Loucy (cell line): ENCODE measurements around the gene SLC25A13.

Experiments used
- H2AFZ ChIP-seq: fragments of 200-600 bp; sonication (generic); 2 replicates; pipeline ENCODE4 v1.6.0; 2016; ENCODE audit warnings: antibody characterized with exemption, mild to moderate bottlenecking, low read length, moderate library complexity
- H3F3A ChIP-seq: fragments of 200-600 bp; 2 replicates; pipeline ENCODE4 v1.6.0; 2016; ENCODE audit warnings: antibody characterized with exemption, low read depth, mild to moderate bottlenecking
- H3K27me3 ChIP-seq: fragments of 200-600 bp; sonication (generic); 2 replicates; pipeline ENCODE4 v1.6.1; 2014; ENCODE audit warnings: low read length, mild to moderate bottlenecking; ENCODE audit not compliant: insufficient read depth, poor library complexity, severe bottlenecking
- H3K36me3 ChIP-seq: fragments of 200-600 bp; sonication (generic); 2 replicates; pipeline ENCODE4 v1.6.1; 2016; ENCODE audit warnings: low read length; ENCODE audit not compliant: insufficient read depth
- H3K4me1 ChIP-seq: fragments of 200-600 bp; sonication (generic); 2 replicates; pipeline ENCODE4 v1.5.1; 2014; ENCODE audit warnings: low read length, mild to moderate bottlenecking; ENCODE audit not compliant: insufficient read depth, poor library complexity, severe bottlenecking
- H3K4me2 ChIP-seq: fragments of 200-600 bp; sonication (generic); 2 replicates; pipeline ENCODE4 v1.6.0; 2014; ENCODE audit warnings: antibody characterized with exemption, low read length, low read depth, mild to moderate bottlenecking; ENCODE audit not compliant: poor library complexity, severe bottlenecking
- H3K4me3 ChIP-seq: fragments of 200-600 bp; sonication (generic); 2 replicates; pipeline ENCODE4 v1.5.1; 2014; ENCODE audit warnings: low read length, mild to moderate bottlenecking, mixed read lengths; ENCODE audit not compliant: poor library complexity, severe bottlenecking
- H3K79me2 ChIP-seq: fragments of 200-600 bp; sonication (generic); 2 replicates; pipeline ENCODE4 v1.6.1; 2014; ENCODE audit warnings: low read length; ENCODE audit not compliant: insufficient read depth
- H3K9ac ChIP-seq: fragments of 200-600 bp; sonication (generic); 2 replicates; pipeline ENCODE4 v1.6.0; 2014; ENCODE audit warnings: mild to moderate bottlenecking, low read depth, low read length, moderate library complexity; ENCODE audit not compliant: poor library complexity, severe bottlenecking
- H3K9me2 ChIP-seq: fragments of 200-600 bp; sonication (generic); replicated peaks from 2 replicates; pipeline ENCODE4 v1.6.1; 2016; ENCODE audit warnings: low read depth, low read length, mixed read lengths
- H3K9me3 ChIP-seq: fragments of 200-600 bp; sonication (generic); 2 replicates; pipeline ENCODE4 v1.6.1; 2014; ENCODE audit warnings: mild to moderate bottlenecking, antibody characterized with exemption, low read length, low read depth; ENCODE audit not compliant: insufficient read depth
- H4K20me1 ChIP-seq: fragments of 200-600 bp; sonication (generic); 2 replicates; pipeline ENCODE4 v1.6.0; 2014; ENCODE audit warnings: antibody characterized with exemption, low read length, mild to moderate bottlenecking; ENCODE audit not compliant: insufficient read depth, poor library complexity, severe bottlenecking
- EZH2phosphoT487 ChIP-seq: fragments of 200-600 bp; IDR thresholded peaks from 2 replicates; pipeline ENCODE4 v1.6.1; 2018; ENCODE audit warnings: antibody characterized with exemption, mild to moderate bottlenecking, moderate library complexity, borderline replicate concordance
- TF ChIP-seq, protein P1 (sequence below): fragments of 200-600 bp; sonication (generic); conservative IDR thresholded peaks from 2 replicates; pipeline ENCODE4 v1.5.1; 2014; ENCODE audit warnings: mild to moderate bottlenecking, antibody characterized with exemption, low read length

Gene SLC25A13

GRCh38 chr7:96310110-96310509 lies 11.8 kb downstream of the SLC25A13 start:
- no peaks in the 10 kb centered on the region for H3K9me2 ChIP-seq
- H3K9me3 ChIP-seq = no peaks in the 10 kb centered on the region
- H3K79me2 ChIP-seq = peaks cover 83% of the 10 kb centered on the region
- no peak overlapping the region for H3K4me3 ChIP-seq
- no peaks in the 10 kb centered on the region for H3F3A ChIP-seq
- H3K9ac ChIP-seq = no peak overlapping the region
- H3K36me3 ChIP-seq = no peaks in the 10 kb centered on the region; the same call in 1 of the 2 replicates
- no peaks in the 10 kb centered on the region for H3K27me3 ChIP-seq
- H4K20me1 ChIP-seq = peaks cover 41% of the 10 kb centered on the region
- TF ChIP-seq, protein P1, sequence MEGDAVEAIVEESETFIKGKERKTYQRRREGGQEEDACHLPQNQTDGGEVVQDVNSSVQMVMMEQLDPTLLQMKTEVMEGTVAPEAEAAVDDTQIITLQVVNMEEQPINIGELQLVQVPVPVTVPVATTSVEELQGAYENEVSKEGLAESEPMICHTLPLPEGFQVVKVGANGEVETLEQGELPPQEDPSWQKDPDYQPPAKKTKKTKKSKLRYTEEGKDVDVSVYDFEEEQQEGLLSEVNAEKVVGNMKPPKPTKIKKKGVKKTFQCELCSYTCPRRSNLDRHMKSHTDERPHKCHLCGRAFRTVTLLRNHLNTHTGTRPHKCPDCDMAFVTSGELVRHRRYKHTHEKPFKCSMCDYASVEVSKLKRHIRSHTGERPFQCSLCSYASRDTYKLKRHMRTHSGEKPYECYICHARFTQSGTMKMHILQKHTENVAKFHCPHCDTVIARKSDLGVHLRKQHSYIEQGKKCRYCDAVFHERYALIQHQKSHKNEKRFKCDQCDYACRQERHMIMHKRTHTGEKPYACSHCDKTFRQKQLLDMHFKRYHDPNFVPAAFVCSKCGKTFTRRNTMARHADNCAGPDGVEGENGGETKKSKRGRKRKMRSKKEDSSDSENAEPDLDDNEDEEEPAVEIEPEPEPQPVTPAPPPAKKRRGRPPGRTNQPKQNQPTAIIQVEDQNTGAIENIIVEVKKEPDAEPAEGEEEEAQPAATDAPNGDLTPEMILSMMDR = no peak
- no peak for TF ChIP-seq EZH2phosphoT487
- no peak overlapping the region for H3K4me2 ChIP-seq
- H2AFZ ChIP-seq = no peak overlapping the region
- peaks cover 70% of the 10 kb centered on the region for H3K4me1 ChIP-seq

DNA sequence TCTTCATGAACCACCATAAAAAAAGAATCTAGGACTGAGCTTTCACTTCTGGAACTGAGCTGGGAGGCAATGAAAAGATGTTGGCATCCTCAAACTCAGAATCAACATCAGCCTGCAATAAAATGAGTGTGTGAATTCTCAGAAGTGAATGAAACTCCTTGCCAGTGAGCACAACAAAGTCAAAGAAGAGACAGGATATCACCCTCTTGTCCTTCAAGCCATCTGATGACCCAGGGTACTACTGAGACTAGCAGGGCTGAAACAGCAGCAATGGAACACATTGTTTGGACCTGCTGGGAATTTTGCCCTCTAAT lies 13.0 kb downstream of the SLC25A13 start:
- no peak overlapping the region for H3K4me2 ChIP-seq
- H4K20me1 ChIP-seq = peaks cover 48% of the 10 kb centered on the region
- TF ChIP-seq, protein P1 = no peak
- no peak for TF ChIP-seq EZH2phosphoT487
- H3K9ac ChIP-seq = no peak overlapping the region
- H3K9me3 ChIP-seq = no peaks in the 10 kb centered on the region
- no peaks in the 10 kb centered on the region for H3K27me3 ChIP-seq
- no peak overlapping the region for H2AFZ ChIP-seq
- no peaks in the 10 kb centered on the region for H3K9me2 ChIP-seq
- peaks cover 71% of the 10 kb centered on the region for H3K4me1 ChIP-seq
- H3K36me3 ChIP-seq = no peaks in the 10 kb centered on the region; the same call in 1 of the 2 replicates
- no peak overlapping the region for H3K4me3 ChIP-seq
- peaks cover 79% of the 10 kb centered on the region for H3K79me2 ChIP-seq
- H3F3A ChIP-seq = peaks cover 6% of the 10 kb centered on the region

GRCh38 chr7:96308253-96308949 lies 13.5 kb downstream of the SLC25A13 start:
- no peaks in the 10 kb centered on the region for H3K9me2 ChIP-seq
- H3K4me1 ChIP-seq = peaks cover 74% of the 10 kb centered on the region
- no peak overlapping the region for H3K9ac ChIP-seq
- TF ChIP-seq EZH2phosphoT487 = no peak
- TF ChIP-seq, protein P1 = no peak
- H3K9me3 ChIP-seq = no peaks in the 10 kb centered on the region
- H3K36me3 ChIP-seq = no peaks in the 10 kb centered on the region; the same call in 1 of the 2 replicates
- peaks cover 79% of the 10 kb centered on the region for H3K79me2 ChIP-seq
- peaks cover 53% of the 10 kb centered on the region for H4K20me1 ChIP-seq
- peaks cover 9% of the 10 kb centered on the region for H3F3A ChIP-seq
- H3K4me3 ChIP-seq = no peak overlapping the region
- H2AFZ ChIP-seq = no peak overlapping the region
- H3K4me2 ChIP-seq = no peak overlapping the region
- no peaks in the 10 kb centered on the region for H3K27me3 ChIP-seq
